ENCODE data around the gene ITSN1.
"Not testable (repeated sequence)": the region's sequence is repeated elsewhere in the genome, so short reads cannot be mapped to it uniquely, and the experiment has no call there.

ITSN1 gene

DNA sequence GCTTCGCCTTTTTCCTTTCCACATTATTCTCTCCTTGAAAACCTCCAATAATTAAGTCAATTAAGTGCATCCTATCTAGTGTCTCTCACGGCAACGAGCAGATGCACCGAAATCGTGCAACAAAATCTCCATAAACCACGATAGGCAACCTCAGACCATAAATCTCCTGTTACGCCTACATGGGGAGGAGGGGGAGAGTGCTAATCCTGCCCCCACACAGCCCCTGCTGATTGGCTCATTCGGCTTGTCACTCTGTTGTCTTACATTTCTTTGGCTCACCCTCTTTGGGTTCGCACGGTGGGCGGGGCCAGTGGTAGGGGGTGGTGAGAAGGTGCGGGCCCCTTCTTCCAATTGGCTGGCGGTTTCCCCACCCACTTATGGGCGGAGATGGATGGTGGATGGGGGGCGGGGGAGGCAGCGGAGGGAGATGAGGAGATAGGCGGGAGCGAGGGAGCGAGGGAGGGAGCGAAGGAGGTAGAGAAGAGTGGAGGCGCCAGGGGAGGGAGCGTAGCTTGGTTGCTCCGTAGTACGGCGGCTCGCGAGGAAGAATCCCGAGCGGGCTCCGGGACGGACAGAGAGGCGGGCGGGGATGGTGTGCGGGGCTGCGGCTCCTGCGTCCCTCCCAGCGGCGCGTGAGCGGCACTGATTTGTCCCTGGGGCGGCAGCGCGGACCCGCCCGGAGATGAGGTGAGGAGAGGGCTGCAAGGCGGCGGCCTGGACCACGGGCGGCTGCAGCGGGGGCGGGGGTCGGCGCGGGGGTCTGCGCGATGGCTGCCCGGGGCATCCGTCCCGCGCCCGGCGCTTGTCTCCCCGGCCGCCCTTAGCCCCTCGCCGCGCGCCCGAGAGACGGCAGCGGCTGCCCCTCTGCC is at the start of gene ITSN1:
Gene ITSN1 (plus strand): TSS at position 475 of the 869 bp plus-strand sequence. CDS start 76,328 bp downstream, outside the sequence.
- peak within 1 kb of the TSS; percentile 94 for H3K27ac ChIP-seq
- TF ChIP-seq, protein P1, sequence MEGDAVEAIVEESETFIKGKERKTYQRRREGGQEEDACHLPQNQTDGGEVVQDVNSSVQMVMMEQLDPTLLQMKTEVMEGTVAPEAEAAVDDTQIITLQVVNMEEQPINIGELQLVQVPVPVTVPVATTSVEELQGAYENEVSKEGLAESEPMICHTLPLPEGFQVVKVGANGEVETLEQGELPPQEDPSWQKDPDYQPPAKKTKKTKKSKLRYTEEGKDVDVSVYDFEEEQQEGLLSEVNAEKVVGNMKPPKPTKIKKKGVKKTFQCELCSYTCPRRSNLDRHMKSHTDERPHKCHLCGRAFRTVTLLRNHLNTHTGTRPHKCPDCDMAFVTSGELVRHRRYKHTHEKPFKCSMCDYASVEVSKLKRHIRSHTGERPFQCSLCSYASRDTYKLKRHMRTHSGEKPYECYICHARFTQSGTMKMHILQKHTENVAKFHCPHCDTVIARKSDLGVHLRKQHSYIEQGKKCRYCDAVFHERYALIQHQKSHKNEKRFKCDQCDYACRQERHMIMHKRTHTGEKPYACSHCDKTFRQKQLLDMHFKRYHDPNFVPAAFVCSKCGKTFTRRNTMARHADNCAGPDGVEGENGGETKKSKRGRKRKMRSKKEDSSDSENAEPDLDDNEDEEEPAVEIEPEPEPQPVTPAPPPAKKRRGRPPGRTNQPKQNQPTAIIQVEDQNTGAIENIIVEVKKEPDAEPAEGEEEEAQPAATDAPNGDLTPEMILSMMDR (conservative IDR thresholded peaks at IDR 0.05) = no peak

DNA sequence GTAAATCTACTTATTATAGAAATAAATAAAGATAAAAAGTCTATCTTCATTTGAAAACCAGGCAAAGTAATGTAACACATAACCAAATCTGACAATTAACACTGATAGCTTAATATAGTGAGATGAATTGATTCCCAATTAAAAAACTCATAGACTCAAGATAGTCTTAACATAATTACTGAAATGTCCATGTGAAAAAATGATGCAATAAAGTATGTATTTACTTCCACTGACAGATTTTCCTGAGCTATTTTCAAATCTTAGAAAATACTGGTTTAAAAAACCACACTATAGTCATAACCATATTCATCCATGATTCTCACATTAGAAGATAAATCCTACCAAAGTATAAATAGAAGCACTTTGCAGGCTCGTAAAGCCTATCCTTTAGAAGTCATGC is 44.2 kb upstream of the ITSN1 start:
- TF ChIP-seq, protein P1 (conservative IDR thresholded peaks at IDR 0.05) = no peak
- no peak overlapping the region for H3K27ac ChIP-seq

DNA sequence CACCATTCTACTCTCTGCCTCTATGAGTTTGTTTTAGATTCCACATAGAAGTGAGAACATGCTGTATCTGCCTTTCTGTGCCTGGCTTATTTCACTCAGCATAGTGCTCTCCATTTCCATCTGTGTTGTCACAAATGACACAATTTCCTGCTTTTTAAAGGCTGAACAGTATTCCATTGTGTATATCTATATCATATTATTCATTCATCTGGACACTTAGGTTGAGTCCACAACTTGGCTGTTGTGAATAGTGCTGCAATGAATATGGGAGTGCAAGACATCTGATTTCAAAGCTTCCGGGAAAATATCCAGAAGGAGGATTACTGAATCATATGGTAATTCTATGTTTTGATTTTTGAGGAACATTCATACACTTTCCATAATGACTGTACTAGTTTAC is 33.7 kb upstream of the ITSN1 start:
- TF ChIP-seq, protein P1 (conservative IDR thresholded peaks at IDR 0.05) = no peak
- H3K27ac ChIP-seq = no peak overlapping the region

DNA sequence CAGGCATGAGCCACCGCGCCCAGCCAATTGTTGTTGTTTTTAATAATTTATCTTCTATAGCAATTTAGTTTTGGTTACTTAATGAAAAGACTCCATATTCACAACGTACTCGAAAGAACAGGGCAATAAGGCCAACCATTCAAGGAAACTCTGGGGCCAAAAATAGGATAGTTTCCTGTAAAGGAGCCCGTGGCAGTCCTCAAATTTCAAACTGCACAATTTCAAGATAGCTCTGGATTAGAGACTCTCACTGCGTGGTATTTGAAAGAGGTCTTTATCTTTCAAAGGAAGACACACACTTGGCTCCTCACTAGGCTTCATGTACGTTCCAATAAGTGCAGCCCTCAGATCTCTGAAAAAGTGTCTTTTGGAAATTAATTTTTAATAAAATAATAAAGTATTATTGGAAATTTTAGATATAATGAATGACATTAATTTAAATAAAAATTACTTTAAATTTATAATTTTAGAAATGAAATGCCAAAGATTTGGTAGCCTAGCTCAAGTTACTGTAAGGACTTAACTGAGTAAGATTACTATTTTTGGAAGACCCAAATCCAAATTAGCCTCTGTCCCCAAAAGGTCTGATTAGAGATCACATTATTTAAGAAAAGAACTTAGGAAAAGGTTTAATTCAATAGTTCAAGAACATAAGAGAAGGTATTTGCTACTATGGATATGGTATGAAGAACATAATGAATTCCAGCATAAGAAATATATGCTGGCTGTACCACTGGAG is 31.1 kb upstream of the ITSN1 start:
- no peak overlapping the region for H3K27ac ChIP-seq
- TF ChIP-seq, protein P1 (conservative IDR thresholded peaks at IDR 0.05) = no peak

DNA sequence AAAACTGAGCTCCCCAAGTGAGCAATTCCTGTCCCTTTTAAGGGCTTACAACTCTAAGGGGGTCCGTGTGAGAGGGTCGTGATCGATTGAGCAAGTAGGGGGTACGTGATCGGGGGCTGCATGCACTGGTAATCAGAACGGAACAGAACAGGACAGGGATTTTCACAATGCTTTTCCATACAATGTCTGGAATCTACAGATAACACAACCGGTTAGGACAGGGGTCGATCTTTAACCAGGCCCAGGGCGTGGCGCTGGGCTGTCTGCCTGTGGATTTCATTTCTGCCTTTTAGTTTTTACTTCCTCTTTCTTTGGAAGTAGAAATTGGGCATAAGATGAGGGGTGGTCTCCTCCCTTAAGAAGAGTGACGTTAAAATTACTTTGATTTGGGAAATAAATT is 24.7 kb upstream of the ITSN1 start:
- not testable (repeated sequence) for H3K27ac ChIP-seq

DNA sequence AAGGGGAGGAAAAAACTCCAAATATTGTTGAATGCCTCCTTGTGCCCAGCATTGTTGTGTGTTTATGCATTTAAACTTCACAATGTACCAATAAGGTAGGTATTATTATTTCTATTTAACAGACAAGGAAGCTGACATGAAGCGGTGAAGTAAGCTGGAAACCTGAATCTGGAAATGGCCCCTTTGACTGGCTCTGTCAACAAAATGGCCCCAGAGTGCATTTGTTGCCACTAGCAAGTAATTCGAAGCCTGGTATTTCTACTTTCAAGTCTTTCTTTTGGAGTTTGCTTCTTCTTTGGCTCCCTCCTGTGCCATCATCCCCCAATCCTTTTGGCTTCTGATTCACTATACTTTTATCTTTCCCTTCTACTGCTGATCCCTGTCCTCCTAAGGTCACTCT is 23.9 kb upstream of the ITSN1 start:
- no peak overlapping the region for H3K27ac ChIP-seq
- TF ChIP-seq, protein P1 (conservative IDR thresholded peaks at IDR 0.05) = no peak

DNA sequence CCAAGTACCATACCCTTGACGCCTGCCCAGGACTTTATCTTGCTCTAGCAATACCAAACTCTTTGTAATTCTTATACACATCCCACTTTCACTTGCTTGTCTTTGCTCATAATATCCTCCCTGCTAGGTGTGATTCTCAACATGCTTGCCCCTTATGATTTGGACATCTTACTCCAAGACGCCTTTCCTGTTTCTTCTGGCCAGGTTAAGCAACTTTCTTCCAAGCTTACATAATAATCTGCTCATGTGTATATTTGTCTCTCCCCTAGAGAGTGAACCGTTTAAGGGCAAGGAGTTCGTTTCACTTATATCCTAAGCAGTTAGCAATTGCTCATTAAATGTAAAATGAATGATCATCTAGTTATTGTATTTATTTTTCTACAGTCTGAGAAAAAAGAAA is 22.6 kb upstream of the ITSN1 start:
- no peak overlapping the region for H3K27ac ChIP-seq
- TF ChIP-seq, protein P1 (conservative IDR thresholded peaks at IDR 0.05) = no peak

All from VCaP (cell line).